ENCODE results near the gene RAB5IF.

The RAB5IF gene

GRCh38 chr20:36587388-36588070 is 18.1 kb upstream of the RAB5IF start:
- no peak for TF ChIP-seq CTCF (IDR thresholded peaks at IDR 0.05; ENCODE audit: insufficient read depth, low read depth, low read length, missing control alignments)
- H3K4me3 ChIP-seq (ENCODE audit: low read depth, low read length), result no peak overlapping the region
- DNase-seq (ENCODE audit: low read depth), result peak; percentile 20

DNA sequence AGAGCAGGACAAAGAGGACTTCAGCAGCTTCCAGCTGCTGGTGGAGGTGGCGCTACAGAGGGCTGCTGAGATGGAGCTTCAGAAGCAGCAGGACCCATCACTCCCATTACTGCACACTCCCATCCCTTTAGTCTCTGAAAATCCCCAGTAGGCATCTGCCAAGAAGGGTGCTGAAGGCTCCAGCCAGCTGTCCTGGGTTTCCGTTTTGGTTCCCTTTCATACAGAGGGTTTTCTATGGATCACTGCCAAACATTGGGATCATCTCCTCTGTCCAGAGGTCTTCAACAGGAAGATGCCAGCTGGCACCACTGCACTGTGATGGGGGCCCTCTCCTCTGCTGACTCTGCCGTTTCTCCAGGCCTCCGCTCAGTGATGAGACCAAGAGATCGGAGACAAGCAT is 14.3 kb upstream of the RAB5IF start:
- no peak overlapping the region for H3K4me3 ChIP-seq (ENCODE audit: low read depth, low read length)
- DNase-seq (ENCODE audit: low read depth), result no peak
- TF ChIP-seq CTCF (IDR thresholded peaks at IDR 0.05; ENCODE audit: insufficient read depth, low read depth, low read length, missing control alignments), result no peak

DNA sequence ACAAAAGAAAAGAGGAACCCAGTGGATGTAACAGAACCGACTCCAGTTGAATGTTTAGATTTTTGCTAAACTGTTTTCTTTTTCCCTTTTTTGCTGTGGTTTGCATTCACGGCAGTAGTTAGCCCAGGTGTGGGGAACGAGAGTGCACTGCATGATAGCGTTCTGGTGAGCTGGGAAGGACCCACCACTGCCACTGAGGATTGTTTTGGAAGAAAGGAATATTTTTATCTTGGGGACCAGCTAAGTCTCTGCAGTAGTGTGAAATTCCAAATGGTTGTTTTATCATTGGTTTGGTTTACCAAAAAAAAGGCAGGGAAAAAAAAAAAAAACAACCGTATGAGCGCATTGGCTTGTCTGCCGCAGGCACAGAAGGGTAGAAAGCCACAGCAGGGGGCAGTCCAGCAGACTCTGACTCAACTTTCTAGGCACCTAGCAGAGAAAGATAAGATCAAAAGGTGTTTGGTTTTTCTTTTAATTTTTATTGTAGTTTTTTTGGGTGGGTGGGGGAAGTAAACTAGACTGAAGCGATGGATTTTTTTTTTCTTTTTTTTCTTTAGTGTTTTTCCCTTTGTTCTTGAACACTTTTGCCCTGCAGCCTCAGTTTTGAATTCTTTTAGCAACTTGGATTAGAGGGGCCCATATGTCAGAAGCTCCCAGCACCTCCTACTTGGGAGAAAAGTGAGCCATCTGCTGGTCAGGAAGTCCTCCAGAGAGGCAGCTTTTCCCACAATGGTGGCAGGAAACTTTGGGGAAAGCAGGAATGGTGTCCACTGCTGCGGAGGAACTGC is 13.5 kb upstream of the RAB5IF start:
- no peak for DNase-seq (ENCODE audit: low read depth)
- H3K4me3 ChIP-seq (ENCODE audit: low read depth, low read length), result no peak overlapping the region
- no peak for TF ChIP-seq CTCF (IDR thresholded peaks at IDR 0.05; ENCODE audit: insufficient read depth, low read depth, low read length, missing control alignments)

DNA sequence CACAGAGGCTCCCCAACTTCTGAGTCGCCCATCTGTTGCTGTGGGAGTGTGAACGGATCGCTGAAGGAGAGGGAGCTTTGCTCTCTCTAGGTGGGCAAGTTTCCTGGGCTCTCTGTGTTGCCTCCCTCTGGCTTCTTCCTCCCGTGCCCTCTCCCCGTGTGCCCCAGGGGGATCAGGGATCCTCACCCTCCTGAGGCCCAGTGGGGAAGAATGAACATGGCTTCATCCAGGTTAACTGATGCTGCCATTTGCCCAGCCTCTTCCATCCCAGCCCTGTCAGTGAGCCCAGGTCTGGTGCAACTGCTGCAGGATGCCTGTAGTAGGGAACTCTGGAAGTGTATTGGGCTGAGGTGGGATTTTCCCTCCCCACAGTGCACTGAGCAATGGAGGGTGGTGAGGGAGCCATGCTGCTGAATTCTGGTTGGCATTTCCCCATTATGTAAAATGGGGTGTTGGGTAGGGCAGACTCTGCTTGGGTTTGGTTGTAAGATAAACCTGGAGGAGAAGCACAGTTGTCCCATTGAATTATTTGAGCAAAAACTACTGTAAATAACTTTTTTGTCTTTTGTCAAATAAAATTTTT is 12.1 kb upstream of the RAB5IF start:
- no peak for DNase-seq (ENCODE audit: low read depth)
- no peak for TF ChIP-seq CTCF (IDR thresholded peaks at IDR 0.05; ENCODE audit: insufficient read depth, low read depth, low read length, missing control alignments)
- no peak overlapping the region for H3K4me3 ChIP-seq (ENCODE audit: low read depth, low read length)

DNA sequence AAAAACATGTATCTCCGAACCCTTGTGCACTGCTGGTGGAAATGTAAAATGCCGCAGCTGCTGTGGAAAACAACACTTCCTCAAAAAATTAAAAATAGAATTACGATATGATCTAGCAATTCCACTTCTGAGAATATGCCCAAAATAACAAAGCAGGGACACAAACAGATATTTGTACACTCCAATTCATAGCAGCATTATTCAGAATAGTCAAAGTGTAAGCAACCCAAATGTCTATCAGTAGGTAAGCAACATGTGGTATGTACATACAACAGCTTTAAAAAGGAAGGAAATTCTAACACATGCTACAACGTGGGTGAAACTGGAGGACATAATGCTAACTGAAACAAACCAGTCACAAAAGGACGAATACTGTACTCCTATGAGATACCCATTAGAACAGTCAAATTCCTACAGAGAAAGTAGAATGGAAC is 5.7 kb upstream of the RAB5IF start:
- DNase-seq (ENCODE audit: low read depth), result peak; percentile 66
- TF ChIP-seq CTCF (IDR thresholded peaks at IDR 0.05; ENCODE audit: insufficient read depth, low read depth, low read length, missing control alignments), result no peak
- no peak overlapping the region; the same call in 1 of the 2 replicates for H3K4me3 ChIP-seq (ENCODE audit: low read depth, low read length)

GRCh38 chr20:36601540-36601939 is 4.0 kb upstream of the RAB5IF start:
- H3K4me3 ChIP-seq (ENCODE audit: low read depth, low read length), result no peak overlapping the region
- TF ChIP-seq CTCF (IDR thresholded peaks at IDR 0.05; ENCODE audit: insufficient read depth, low read depth, low read length, missing control alignments), result no peak
- DNase-seq (ENCODE audit: low read depth), result no peak
